ENCODE measurements around the gene HBE1.
"Not testable (repeated sequence)": the region's sequence is repeated elsewhere in the genome, so short reads cannot be mapped to it uniquely, and the experiment has no call there.

Gene HBE1

GRCh38 chr11:5265832-5266231, 3.9 kb downstream of the HBE1 start:
- TF ChIP-seq CTCF (IDR thresholded peaks at IDR 0.05; ENCODE audit: low read depth, low read length) = no peak
- no peak for DNase-seq (ENCODE audit: extremely low read depth, low read depth)

- DNase-seq (ENCODE audit: extremely low read depth, low read depth) = no peak
- no peak for TF ChIP-seq CTCF (IDR thresholded peaks at IDR 0.05; ENCODE audit: low read depth, low read length)
These were observed 11.0 kb downstream of the HBE1 start for GRCh38 chr11:5258543-5259262.

- no peak for DNase-seq (ENCODE audit: extremely low read depth, low read depth)
These were observed 12.4 kb downstream of the HBE1 start for GRCh38 chr11:5257296-5257695.

GRCh38 chr11:5254646-5255413, 14.9 kb downstream of the HBE1 start, which contains the start of gene HBG2:
HBG2 (minus strand) TSS chr11:5254781; CDS start chr11:5254728, 53 bp downstream.
- not testable (repeated sequence) for DNase-seq (ENCODE audit: extremely low read depth, low read depth)

More at GRCh38 chr11:5257296-5257695, 12.4 kb downstream of the HBE1 start:
- TF ChIP-seq CTCF (IDR thresholded peaks at IDR 0.05; ENCODE audit: low read depth, low read length) = no peak

GRCh38 chr11:5254023-5254422, 15.7 kb downstream of the HBE1 start:
- not testable (repeated sequence) for DNase-seq (ENCODE audit: extremely low read depth, low read depth)

- not testable (repeated sequence) for DNase-seq (ENCODE audit: extremely low read depth, low read depth)
These were observed 16.3 kb downstream of the HBE1 start for GRCh38 chr11:5253440-5253839.

- no peak for DNase-seq (ENCODE audit: extremely low read depth, low read depth)
- TF ChIP-seq CTCF (IDR thresholded peaks at IDR 0.05; ENCODE audit: low read depth, low read length) = no peak
These were observed 16.9 kb downstream of the HBE1 start for GRCh38 chr11:5252919-5253265.

GRCh38 chr11:5252192-5252918, 17.4 kb downstream of the HBE1 start:
- TF ChIP-seq CTCF (IDR thresholded peaks at IDR 0.05; ENCODE audit: low read depth, low read length) = no peak
- no peak for DNase-seq (ENCODE audit: extremely low read depth, low read depth)
